Measurements from ENCODE around the gene PLEKHA7.
A peak's percentile ranks its signal among the peaks of the same experiment; 100 is the strongest.
"Not testable (repeated sequence)": the region's sequence is repeated elsewhere in the genome, so short reads cannot be mapped to it uniquely, and the experiment has no call there.

Gene PLEKHA7

DNA sequence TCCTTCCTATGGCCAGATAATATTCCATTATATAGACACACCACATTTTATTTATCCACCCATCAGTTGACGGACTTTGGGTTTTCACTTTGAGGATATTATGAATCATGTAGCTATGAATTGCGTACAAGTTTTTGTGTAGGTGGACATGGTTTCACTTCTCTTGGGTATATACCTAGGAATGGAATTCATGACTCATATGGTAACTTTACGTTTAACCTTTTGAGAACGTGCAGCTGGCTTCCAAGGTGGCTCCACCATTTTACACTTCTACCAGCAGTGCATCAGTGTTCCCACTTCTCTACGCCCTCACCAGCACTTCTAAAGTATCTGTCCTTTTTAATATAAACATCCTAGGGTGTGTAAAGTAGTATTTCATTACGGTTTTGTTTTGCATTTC, 112.0 kb downstream of the PLEKHA7 start:
- no peak for DNase-seq

DNA sequence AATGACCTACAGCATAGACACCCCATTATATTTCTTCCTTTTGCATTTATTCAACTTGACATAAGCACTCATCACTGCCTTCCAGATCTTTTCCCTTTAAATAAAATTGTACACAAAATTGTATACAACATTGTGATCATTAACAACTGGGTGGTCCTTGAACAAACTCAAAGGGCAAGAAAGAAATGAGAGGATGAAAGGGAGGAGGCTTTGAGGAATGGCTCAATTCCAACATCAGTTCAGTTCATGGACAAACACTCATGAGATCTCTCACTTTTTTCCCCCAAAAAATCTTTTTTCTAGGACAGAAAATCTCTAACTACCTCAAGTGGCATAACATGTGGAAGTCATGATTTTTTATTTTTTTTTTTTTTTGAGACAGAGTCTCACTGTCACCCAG, 113.7 kb downstream of the PLEKHA7 start:
- no peak for DNase-seq

DNA sequence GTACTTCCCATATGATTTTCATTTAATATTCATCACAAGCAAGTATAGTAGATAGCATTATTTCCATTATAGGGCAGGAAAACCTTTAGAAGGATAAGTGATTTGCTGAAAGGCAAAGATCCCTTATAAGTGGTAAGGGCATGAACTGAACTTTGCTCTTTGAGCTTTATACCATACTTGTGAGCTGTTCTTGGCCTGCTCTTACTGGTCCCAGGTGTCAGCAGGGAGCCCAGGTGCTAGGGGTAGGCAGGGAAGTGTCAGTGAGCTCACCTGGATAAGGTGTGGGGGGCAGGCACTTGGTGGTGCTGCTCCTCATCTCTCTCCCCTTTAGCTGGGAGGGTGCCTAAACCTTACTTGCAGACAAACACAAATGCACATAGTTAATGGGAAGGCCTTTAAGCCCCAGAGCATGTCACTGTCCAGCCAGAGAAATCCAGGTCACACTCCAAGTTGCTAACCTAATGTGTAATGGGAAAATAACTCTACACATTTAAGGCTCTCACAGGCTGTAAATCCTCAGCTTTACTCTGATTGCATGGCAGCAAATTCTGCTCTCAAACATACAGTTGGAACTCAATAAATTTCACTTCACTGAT, 114.4 kb downstream of the PLEKHA7 start:
- no peak for DNase-seq

DNA sequence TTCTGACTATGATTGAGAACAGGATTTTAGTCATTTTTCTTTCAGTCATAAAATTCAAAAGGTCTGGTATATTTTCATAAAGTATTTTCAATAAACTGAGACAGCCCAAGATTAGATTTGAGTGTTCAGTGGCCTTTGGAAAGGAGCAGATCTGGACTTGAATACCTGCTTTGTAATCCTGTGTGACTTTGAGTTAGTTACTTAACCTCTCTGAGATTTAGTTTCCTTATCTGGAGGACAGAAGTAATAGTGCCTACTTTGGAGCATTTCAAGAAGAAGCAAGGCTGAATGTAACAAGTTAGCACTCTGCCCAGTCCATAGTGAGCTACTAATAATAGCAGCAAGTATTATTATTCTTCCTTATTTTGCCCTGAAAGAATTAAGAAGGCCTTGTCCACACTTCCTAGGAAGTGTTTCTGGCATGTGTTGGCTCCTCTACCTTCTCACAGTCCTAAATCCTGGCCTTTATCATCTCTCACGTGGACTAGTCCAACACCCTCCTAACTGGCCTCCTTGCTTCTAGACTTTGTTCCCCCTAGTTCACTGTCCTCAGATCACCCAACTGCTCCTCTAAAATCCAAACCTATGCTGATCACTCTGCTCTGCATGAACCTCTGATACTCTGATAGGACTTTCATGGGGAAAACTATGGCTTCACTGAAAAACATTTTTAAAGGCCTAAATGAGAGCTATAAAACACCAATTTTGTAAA, 115.8 kb downstream of the PLEKHA7 start:
- no peak for DNase-seq

DNA sequence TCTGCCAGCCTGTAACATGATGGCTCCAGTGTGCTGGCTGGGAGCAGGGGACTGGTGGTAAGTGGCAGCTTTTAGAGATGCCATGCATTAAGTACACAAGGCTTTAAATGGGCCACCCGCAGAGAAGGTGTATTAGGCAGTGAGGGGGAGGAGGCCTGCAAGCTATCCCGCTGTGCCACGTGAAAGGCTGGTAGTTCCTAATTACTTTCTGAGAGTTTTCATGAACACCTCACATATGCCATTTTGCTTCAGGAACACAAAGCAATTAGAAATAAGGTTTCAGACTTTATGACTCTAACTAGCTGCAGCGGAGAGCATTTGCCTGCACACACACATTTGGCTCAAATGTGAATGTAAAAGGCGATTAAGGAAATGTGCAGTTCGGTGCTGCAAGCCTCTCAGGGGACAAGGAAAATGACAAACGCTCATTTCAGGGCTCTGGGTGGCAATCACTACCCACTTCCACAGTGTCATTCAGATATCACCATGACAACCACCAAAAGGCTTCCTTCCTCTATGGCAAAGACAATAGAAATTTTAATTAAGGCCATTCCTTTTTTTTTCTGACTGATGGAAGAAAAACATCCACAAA, 116.6 kb downstream of the PLEKHA7 start:
- DNase-seq: peak; percentile 17 to 18

DNA sequence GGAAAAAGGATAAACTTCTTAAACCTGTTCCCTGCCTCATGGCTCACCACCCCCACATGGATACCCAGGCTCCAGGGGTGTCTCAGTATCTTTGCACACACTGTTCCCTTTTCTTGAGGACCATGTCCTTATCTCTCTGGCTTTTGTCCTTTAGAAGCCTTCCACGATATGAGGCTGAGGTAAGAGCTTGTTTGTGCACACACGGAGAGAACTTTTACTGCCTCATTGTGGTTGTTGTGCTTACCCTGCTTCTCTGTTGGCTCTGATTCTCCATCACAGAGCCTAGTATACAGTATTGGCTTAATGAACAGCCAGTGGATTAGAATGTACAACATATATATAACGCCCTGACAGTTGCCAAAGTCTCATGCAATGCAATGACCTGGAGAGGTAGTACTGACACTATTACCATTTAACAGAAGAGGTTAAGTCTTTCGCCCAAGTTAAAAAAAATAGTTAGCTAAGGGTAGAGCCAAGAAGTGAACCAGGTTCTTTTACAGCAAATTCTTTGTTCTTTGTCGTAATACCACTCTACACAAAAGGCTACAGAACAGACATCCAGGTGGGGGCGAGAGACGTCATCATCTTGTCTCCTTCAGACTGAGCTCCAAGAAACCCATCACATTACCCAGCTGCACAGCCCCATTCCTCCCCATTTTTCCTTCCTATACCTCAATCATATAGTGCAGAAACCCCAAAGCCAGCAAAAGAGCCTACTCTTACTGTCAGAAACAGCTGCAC, 117.3 kb downstream of the PLEKHA7 start:
- no peak for DNase-seq

DNA sequence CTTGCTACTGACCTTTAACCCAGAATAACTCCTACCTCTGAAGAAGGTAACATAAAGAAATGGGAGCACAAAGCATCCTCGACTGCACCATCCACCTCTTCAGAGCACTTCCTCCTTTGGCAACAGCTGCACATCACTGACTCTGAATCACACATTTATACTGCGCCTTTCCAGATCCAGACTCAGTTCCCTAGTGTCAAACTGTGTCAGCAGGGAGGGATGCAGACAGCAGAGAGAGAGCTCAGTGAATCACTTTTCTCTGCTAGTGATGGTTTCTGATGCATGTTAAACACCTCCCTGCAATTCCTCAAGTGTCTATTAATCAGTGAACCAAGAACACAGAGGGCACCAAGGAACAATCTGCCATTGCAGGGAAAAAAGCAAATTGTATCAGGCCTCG, 118.9 kb downstream of the PLEKHA7 start:
- DNase-seq: no peak

DNA sequence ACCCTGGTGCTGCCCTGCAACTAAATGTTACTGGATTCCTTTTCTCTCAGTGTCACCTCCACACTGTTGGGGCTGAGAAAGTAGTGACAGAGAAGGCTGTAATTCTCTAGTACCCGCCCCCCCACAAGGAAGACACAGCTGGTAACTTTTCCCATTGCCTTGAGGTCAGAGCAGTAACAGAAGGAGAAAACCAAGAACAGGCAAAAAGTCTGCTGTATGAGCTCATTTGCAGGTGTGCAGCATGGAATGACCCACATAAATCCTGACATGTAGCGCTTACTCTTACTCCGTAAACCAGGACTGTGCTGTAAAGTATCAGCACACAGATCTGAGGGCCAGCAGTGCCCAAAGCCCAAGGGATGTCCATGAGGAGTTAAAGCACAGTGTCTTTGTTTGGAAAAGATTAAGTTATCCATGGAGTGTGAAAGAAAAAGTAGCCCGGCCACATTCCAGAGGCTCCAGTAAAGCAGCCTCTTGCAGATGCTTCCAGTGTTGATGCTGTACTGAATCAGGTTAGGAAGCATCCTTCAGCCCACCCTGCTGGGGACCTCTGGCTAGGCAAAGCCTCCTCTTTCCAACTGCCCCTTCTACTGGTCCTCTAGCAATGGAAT, 120.7 kb downstream of the PLEKHA7 start:
- no peak for DNase-seq

DNA sequence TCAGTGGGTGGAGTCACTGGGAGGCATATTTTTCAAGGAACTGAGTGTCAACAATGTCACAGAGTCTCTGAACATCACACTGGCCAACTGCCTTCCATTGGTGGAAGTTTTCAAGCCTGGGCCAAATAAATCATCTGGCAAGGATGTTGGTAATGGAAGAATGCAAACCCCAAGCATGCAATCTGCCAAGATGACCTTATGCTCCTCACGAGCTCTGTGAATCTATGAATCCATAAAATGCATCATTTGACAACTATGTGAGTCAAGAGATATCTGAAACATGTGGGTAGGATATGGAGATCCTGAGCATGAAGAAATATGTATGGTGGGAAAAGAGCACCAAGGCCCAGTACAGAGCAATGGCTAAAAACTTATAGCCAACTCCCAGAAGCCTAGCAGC, 122.2 kb downstream of the PLEKHA7 start:
- DNase-seq: no peak

DNA sequence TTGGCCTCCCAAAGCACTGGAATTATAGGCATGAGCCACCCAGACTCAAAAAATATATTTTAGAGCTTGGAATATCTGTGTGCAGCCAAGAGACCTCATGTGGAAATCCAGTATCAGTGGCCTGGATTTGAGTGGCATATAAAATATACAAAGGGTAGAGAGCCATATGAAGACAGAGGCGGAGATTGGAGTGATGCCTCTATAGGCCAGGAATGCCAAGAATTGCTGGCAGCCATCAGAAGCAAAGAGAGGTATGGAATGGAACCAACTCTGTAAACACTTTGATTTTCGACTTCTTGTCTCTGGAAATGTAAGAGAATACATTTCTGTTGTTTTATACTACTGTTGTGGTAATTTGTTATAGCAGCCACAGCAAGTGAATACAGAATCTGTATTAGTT, 123.0 kb downstream of the PLEKHA7 start:
- no peak for DNase-seq

DNA sequence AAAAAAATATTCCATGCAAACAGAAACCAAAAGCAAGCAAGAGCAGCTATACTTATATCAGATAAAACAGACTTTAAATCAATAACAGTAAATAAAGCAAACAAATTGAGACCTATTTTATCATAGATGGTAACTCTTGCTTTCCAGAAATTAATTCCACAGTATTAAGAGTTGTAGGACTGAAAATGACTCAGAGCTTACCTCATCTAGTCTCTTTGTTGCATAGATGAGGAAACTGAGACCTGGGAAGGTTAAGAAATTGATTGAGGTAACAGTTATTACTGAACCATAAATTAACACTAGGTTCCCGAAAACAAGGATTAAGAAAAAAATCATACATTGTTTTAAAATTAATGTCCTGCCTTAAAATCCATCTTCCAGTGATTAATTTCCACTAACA, 123.8 kb downstream of the PLEKHA7 start:
- DNase-seq: no peak

DNA sequence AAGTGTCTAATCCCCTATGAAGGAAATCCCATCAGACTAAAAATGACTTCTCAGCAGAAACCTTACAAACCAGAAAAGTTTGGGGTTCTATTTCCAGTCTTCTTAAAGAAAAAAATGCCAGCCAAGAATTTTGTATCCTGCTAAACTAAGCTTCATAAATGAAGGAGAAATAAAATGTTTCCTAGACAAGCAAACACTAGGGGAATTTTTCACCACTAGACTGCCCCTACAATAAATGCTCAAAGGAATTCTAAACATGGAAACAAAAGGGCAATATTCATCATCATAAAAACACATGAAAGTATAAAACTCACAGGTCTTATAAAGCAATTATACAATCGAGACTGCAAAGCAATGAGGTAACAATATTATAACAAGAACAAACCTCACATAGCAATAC, 124.3 kb downstream of the PLEKHA7 start:
- DNase-seq: no peak

DNA sequence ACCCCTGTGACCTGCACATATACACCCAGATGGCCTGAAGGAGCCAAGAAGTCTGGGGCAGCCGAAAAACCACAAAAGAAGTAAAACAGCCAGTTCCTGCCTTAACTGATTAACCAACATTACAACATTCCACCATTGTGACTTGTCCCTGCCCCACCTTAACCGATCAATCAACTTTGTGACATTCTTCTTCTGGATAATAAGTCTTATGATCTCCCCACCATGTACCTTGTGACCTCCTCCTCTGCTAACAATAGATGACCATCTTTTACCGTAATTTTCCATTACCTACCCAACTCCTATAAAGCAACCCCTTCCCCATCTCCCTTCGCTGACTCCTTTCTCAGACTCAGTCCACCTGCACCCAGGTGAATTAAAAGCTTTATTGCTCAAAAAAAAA, 125.2 kb downstream of the PLEKHA7 start:
- DNase-seq: not testable (repeated sequence)

DNA sequence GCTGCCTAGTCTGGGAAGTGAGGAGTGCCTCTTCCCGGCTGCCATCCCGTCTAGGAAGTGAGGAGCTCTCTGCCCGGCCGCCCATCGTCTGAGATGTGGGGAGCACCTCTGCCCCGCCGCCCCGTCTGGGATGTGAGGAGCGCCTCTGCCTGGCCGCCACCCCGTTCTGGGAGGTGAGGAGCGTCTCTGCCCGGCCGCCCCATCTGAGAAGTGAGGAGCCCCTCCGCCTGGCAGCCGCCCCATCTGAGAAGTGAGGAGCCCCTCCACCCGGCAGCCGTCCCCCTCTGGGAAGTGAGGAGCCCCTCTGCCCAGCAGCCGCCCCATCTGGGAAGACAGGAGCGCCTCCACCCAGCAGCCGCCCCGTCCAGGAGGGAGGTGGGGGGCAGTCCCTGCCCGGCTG, 126.3 kb downstream of the PLEKHA7 start:
- DNase-seq: not testable (repeated sequence)

DNA sequence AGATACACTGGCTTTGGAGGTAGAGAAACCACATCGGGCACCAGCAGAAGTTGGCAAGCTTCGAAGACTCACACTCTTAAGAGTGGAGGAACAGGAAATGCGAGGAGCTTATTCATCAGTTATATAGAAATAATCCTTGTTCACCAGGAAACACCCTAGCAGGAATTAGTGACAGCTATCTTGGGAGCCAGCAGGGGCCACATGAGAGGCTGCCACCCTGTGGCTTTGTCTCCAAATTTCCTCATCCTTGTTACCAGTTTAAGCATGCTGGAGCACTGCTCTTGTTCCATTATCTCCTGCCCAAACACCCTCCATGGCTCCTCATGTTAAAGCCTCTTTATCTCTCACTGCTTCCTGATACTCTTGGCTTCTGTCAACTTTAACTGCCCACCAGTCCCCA, 131.0 kb downstream of the PLEKHA7 start:
- peak; percentile 47 to 51 for DNase-seq

DNA sequence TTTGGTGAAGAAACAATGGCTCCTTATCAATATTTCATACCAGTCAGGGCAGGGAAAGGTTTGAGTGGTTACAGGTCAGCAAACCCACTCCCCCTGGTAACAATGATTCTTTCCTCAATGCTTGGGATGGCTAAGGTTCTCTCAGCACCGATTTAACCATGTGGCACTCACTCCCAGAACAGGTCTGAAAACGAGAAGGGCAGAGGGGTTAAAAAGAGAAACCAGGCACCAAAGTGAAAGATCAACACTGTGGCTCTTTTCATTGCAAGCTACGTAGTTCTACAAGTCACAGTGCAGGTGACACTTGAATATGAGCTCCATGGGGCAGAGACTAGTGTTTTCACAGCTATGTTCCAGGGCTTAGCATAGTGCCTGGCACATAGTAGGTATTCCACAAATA, 132.4 kb downstream of the PLEKHA7 start:
- no peak for DNase-seq

DNA sequence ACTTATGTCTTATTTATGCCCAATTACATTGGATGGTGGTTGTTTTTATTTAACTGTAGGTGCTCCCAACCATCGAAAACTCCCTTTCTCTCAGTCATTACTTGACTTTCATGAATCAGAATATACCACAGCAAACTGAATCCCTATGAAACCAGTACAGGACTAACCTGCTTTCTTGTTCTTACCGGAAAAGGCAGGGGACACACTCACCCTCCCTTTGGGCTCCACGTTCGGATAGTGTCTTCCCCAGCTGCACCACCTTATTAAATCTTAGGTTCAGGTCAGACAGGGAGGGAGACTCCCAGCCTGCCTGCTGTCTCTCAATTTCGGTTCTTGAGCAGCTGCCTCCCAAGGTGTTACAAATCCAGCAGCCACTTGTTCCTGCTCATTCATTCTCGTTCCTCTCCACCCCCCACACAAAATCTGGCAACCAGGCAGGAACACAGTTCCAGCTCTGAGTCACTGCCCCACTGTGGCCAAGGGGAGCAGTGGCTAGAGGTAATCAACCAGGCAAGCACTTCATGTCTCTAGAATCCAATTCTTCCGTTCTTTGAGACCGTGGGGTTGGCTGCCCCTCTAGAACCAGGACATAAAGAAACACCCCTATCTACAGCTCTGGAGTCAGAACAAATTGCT, 133.0 kb downstream of the PLEKHA7 start:
- no peak for DNase-seq

DNA sequence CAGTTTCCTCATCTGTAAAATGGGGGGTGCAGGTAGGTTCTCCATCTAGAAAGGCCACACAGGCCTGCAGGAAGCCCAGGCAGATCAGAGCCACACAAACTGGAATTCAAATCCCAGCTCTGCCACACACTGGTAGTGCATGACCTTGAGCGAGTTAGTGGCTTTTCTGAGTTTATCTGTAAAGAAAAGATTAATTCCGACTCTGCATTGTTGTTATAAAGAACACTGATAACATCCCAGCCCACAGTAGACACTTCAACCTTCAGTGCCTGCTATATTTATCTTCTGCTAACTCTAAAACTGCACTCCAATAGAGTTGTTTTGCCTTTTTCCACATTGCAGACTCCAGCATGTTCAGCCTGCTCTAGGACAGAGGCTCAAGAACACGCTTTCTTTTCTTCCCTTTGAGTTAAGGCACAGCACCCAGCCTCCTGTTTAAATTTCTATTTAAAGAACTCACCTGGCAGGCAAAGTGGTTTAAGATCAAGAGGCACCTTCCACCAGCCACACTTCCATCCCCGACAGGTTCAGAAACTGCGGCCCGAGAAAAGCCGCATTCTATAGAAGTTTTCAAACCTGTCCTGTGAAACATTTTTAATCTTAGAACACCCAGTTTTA, 133.9 kb downstream of the PLEKHA7 start:
- DNase-seq: no peak

DNA sequence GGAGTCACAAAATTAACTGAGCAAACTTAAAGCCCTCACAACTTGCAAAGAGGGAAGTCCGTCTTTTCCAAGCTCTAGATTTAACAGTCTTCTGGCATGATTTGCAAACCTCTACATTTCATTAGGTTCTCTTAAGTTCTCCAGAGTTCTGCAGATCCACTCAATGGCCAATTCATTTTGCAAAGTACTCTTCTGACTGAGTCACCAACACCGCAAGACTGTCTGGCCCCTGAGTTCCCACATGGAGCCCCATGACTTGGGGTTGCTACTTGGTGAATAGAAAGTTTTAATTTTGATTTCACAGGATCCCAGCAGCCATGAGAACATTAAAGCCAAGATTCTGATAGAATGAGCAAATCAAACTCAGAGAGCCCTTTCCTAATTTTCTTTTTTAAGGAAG, 134.5 kb downstream of the PLEKHA7 start:
- DNase-seq: no peak

DNA sequence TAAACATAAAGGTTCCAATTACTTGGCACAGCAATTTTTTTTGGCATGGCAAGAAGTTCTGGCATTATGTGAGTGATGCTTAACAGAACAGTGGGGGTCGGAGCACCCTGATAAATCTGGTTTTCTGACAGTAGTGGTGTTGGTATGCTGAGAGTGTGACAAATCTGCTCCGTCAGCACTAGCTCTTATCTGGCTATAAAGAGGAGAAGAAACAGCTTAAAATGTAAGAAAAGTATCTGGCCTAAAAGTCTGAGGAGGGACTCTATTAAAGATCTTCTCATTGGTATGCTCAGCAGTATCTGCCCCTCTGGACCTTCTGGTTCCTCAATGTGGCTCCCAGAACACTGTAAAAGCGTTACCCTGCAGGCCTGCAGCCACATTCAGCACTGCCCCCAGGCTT, 137.4 kb downstream of the PLEKHA7 start:
- no peak for DNase-seq

DNA sequence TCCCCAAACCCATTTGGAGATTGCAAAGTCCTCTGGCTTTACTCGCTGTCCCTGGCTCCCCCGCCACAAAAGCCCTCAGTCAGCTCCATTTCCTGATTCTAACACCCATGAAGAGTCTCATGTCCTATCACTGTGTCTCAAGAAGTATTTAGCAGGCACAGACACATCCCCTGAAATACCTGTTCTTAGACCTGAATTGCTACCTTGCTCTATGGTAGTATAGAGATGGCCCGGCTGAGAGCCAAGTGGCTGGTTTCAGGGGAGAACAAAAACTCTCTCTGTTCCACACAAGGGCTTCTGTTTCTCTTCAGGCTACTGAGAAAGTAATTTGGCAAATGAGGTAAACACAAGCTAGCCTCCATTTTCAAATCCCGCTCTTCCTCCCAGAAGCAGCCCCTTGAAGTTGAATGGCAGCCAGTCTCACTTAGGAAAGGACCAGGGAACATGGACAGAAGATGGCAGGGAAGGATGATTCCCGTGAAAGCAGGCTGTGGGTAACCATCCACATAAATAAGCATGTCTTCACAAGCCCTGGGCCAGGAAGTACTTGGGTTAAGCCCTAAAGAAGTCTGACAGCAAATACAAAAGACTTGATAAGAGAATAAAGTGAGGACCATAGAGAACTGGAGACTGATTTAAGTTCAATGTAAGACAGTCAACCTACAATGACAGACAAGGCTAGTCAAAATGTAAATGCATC, 138.0 kb downstream of the PLEKHA7 start:
- no peak for DNase-seq
